ENCODE measurements around the gene SFTA2.

The SFTA2 gene

GRCh38 chr6:30970946-30971345 is 39.0 kb upstream of the SFTA2 start:
- TF ChIP-seq TAF1 (IDR thresholded peaks at IDR 0.05; ENCODE audit: borderline replicate concordance, insufficient read depth, low read length) = no peak
- no peak for TF ChIP-seq SIN3A (IDR thresholded peaks at IDR 0.05; ENCODE audit: borderline replicate concordance, insufficient read depth, low read length)
- TF ChIP-seq REST (IDR thresholded peaks at IDR 0.05; ENCODE audit: insufficient read depth in 1 of 2, low read depth in 2 of 2, low read length in 2 of 2) = no peak
- no peak for TF ChIP-seq FOXP2 (optimal IDR thresholded peaks at IDR 0.05; ENCODE audit: borderline replicate concordance, extremely low read depth, extremely low read length, insufficient read depth)
- TF ChIP-seq POLR2AphosphoS5 (IDR thresholded peaks at IDR 0.05; ENCODE audit: low read depth, low read length) = no peak

GRCh38 chr6:30966154-30966553 is 34.2 kb upstream of the SFTA2 start:
- TF ChIP-seq SIN3A (IDR thresholded peaks at IDR 0.05; ENCODE audit: borderline replicate concordance, insufficient read depth, low read length) = no peak
- no peak for TF ChIP-seq REST (IDR thresholded peaks at IDR 0.05; ENCODE audit: insufficient read depth in 1 of 2, low read depth in 2 of 2, low read length in 2 of 2)
- TF ChIP-seq FOXP2 (optimal IDR thresholded peaks at IDR 0.05; ENCODE audit: borderline replicate concordance, extremely low read depth, extremely low read length, insufficient read depth) = no peak
- TF ChIP-seq TAF1 (IDR thresholded peaks at IDR 0.05; ENCODE audit: borderline replicate concordance, insufficient read depth, low read length) = no peak
- TF ChIP-seq POLR2AphosphoS5 (IDR thresholded peaks at IDR 0.05; ENCODE audit: low read depth, low read length) = no peak

GRCh38 chr6:30965140-30965601 is 33.2 kb upstream of the SFTA2 start:
- TF ChIP-seq REST (IDR thresholded peaks at IDR 0.05; ENCODE audit: insufficient read depth in 1 of 2, low read depth in 2 of 2, low read length in 2 of 2) (no peak), POLR2AphosphoS5 (IDR thresholded peaks at IDR 0.05; ENCODE audit: low read depth, low read length) (no peak), TAF1 (IDR thresholded peaks at IDR 0.05; ENCODE audit: borderline replicate concordance, insufficient read depth, low read length) (no peak), FOXP2 (optimal IDR thresholded peaks at IDR 0.05; ENCODE audit: borderline replicate concordance, extremely low read depth, extremely low read length, insufficient read depth) (no peak), SIN3A (IDR thresholded peaks at IDR 0.05; ENCODE audit: borderline replicate concordance, insufficient read depth, low read length) (no peak)

GRCh38 chr6:30964075-30964474 is 32.1 kb upstream of the SFTA2 start:
- TF ChIP-seq POLR2AphosphoS5 (IDR thresholded peaks at IDR 0.05; ENCODE audit: low read depth, low read length) (no peak), FOXP2 (optimal IDR thresholded peaks at IDR 0.05; ENCODE audit: borderline replicate concordance, extremely low read depth, extremely low read length, insufficient read depth) (no peak), TAF1 (IDR thresholded peaks at IDR 0.05; ENCODE audit: borderline replicate concordance, insufficient read depth, low read length) (no peak), SIN3A (IDR thresholded peaks at IDR 0.05; ENCODE audit: borderline replicate concordance, insufficient read depth, low read length) (no peak), REST (IDR thresholded peaks at IDR 0.05; ENCODE audit: insufficient read depth in 1 of 2, low read depth in 2 of 2, low read length in 2 of 2) (no peak)

- TF ChIP-seq REST (IDR thresholded peaks at IDR 0.05; ENCODE audit: insufficient read depth in 1 of 2, low read depth in 2 of 2, low read length in 2 of 2) (no peak), POLR2AphosphoS5 (IDR thresholded peaks at IDR 0.05; ENCODE audit: low read depth, low read length) (no peak), FOXP2 (optimal IDR thresholded peaks at IDR 0.05; ENCODE audit: borderline replicate concordance, extremely low read depth, extremely low read length, insufficient read depth) (no peak), SIN3A (IDR thresholded peaks at IDR 0.05; ENCODE audit: borderline replicate concordance, insufficient read depth, low read length) (no peak), TAF1 (IDR thresholded peaks at IDR 0.05; ENCODE audit: borderline replicate concordance, insufficient read depth, low read length) (no peak)
These were observed 31.7 kb upstream of the SFTA2 start for GRCh38 chr6:30963641-30964040.

All from PFSK-1 (cell line).